GM12878 (cell line): ENCODE data around the gene PRM1. TPM values are rescaled to one million over a fixed set of nuclear protein-coding genes. Genes with fewer than 3 reads are reported as not detected.

ENCODE experiments used
- ASH2L ChIP-seq: fragments of 300-600, 200-600 bp; sonication (generic); IDR thresholded peaks from 2 replicates; pipeline ENCODE4 v1.6.1; 2017; ENCODE audit warnings: low read depth, mild to moderate bottlenecking, borderline replicate concordance
- BACH1 ChIP-seq: fragments of 450-650 bp; IDR thresholded peaks from 2 replicates; pipeline ENCODE4 v1.6.1; 2017; ENCODE audit warnings: mild to moderate bottlenecking, borderline replicate concordance
- BCL3 ChIP-seq: IDR thresholded peaks from 2 replicates; pipeline ENCODE4 v1.6.1; 2011; ENCODE audit warnings: borderline replicate concordance, low read depth, mild to moderate bottlenecking, moderate library complexity, low read length; ENCODE audit not compliant: insufficient read depth, poor library complexity, severe bottlenecking
- BRCA1 ChIP-seq: IDR thresholded peaks from 2 replicates; pipeline ENCODE4 v1.6.1; 2011; ENCODE audit warnings: low read depth, low read length, improper control_type of control experiment
- CEBPB ChIP-seq, 2 experiments: fragments of 150-350 bp in 1 of 2; IDR thresholded peaks; 2 replicates each; pipeline ENCODE4 v1.6.1; 2012 to 2014; ENCODE audit warnings: low read depth in 2 of 2, low read length in 2 of 2, borderline replicate concordance in 1 of 2, inconsistent platforms in 1 of 2
- CHD4 ChIP-seq: fragments of 200-600 bp; sonication (generic); IDR thresholded peaks from 2 replicates; pipeline ENCODE4 v1.6.1; 2016; ENCODE audit warnings: mild to moderate bottlenecking
- CREM ChIP-seq: IDR thresholded peaks from 2 replicates; pipeline ENCODE4 v1.6.1; 2014; ENCODE audit warnings: antibody characterized with exemption, low read depth
- CUX1 ChIP-seq: IDR thresholded peaks from 2 replicates; pipeline ENCODE4 v1.6.1; 2012; ENCODE audit warnings: improper control_type of control experiment, low read depth, low read length; ENCODE audit not compliant: insufficient replicate concordance
- FOXK2 ChIP-seq: fragments of 450-650 bp; IDR thresholded peaks from 2 replicates; pipeline ENCODE4 v1.6.1; 2017; ENCODE audit warnings: mild to moderate bottlenecking, moderate library complexity
- GABPA ChIP-seq: IDR thresholded peaks from 2 replicates; pipeline ENCODE4 v1.6.1; 2014; ENCODE audit warnings: antibody characterized with exemption, low read depth, mild to moderate bottlenecking, inconsistent platforms
- IKZF1 ChIP-seq: fragments of 450-650 bp; conservative IDR thresholded peaks from 2 replicates; pipeline ENCODE4 v1.6.1; 2017; ENCODE audit warnings: antibody characterized with exemption, mild to moderate bottlenecking
- MAX ChIP-seq: IDR thresholded peaks from 2 replicates; pipeline ENCODE4 v1.6.1; 2012; ENCODE audit warnings: low read depth, low read length, improper control_type of control experiment
- MTA2 ChIP-seq: fragments of 450-650 bp; IDR thresholded peaks from 2 replicates; pipeline ENCODE4 v1.6.1; 2016; ENCODE audit warnings: low read depth, mild to moderate bottlenecking, moderate library complexity
- NFYB ChIP-seq: IDR thresholded peaks from 2 replicates; pipeline ENCODE4 v1.6.1; 2011; ENCODE audit warnings: low read depth, mild to moderate bottlenecking, low read length, improper control_type of control experiment, moderate library complexity; ENCODE audit not compliant: insufficient read depth
- NR2F1 ChIP-seq: fragments of 450-650 bp; conservative IDR thresholded peaks from 2 replicates; pipeline ENCODE4 v1.6.1; 2017; ENCODE audit warnings: mild to moderate bottlenecking
- PAX8 ChIP-seq: fragments of 450-650 bp; IDR thresholded peaks from 2 replicates; pipeline ENCODE4 v1.6.1; 2017; ENCODE audit warnings: mild to moderate bottlenecking, moderate library complexity
- RELA ChIP-seq: fragments of 450-650 bp; IDR thresholded peaks from 2 replicates; pipeline ENCODE4 v1.8.0; 2014; ENCODE audit warnings: borderline replicate concordance; ENCODE audit not compliant: partially characterized antibody
- RFX5 ChIP-seq: IDR thresholded peaks from 2 replicates; pipeline ENCODE4 v1.6.1; 2011; ENCODE audit warnings: low read depth, low read length, improper control_type of control experiment
- RUNX3 ChIP-seq: IDR thresholded peaks from 2 replicates; pipeline ENCODE4 v1.6.1; 2012; ENCODE audit warnings: low read length, inconsistent platforms
- SIX5 ChIP-seq: IDR thresholded peaks from 2 replicates; pipeline ENCODE4 v1.6.1; 2011; ENCODE audit warnings: mild to moderate bottlenecking, low read depth, low read length, moderate library complexity; ENCODE audit not compliant: severe bottlenecking
- SMAD1 ChIP-seq: fragments of 450-650 bp; IDR thresholded peaks from 2 replicates; pipeline ENCODE4 v1.6.1; 2018; ENCODE audit warnings: mild to moderate bottlenecking, low read depth; ENCODE audit not compliant: partially characterized antibody
- SMAD5 ChIP-seq: IDR thresholded peaks from 2 replicates; pipeline ENCODE4 v1.6.1; 2016; ENCODE audit warnings: antibody characterized with exemption, low read depth
- TBL1XR1 ChIP-seq: IDR thresholded peaks from 2 replicates; pipeline ENCODE4 v1.6.1; 2012; ENCODE audit warnings: low read depth, low read length, improper control_type of control experiment
- polyA plus RNA-seq, 11 experiments: library from polyadenylated mRNA; depleted of rRNA in 4 of 11; unstranded in 6 of 11; stranded (reverse) in 5 of 11; fragments of >200 nt; fragmentation: Nextera tagmentation in 4 of 11; fragmentation: Illumina TruSeq in 1 of 11; extraction: Ambion mirVana in 4 of 11; extraction: Trizol in 1 of 11; gene quantifications; 1 replicate in 1 of 11; 2 replicates in 10 of 11; pipeline versions ENCODE4 v1.2.1 to v1.2.3, GENCODE V29; 2011 to 2016; ENCODE audit warnings: inconsistent platforms in 2 of 11, missing spikeins in 2 of 11, low read depth in 1 of 11
- total RNA-seq, 4 experiments: library from RNA; depleted of rRNA in 3 of 4; stranded (reverse); fragments of >200 nt in 3 of 4; fragmentation: Illumina TruSeq in 1 of 4; extraction: Trizol in 1 of 4; gene quantifications; 2 replicates each; pipeline versions ENCODE4 v1.2.1 to v1.2.3, GENCODE V29; 2013 to 2021

Gene PRM1
- total and polyA plus RNA-seq, 10 of the 15 experiments (the other 5 are each of a cell fraction or from before 2014, with no cell fraction given): 0.20 TPM; not detected in 9

- TF ChIP-seq MTA2 (peak; percentile 78), SMAD5 (no peak), SMAD1 (no peak), GABPA (peak; percentile 73; the same call in 1 of the 2 replicates), BACH1 (peak; percentile 31; the same call in 1 of the 2 replicates), TBL1XR1 (peak; percentile 95), BRCA1 (no peak), RFX5 (no peak), NR2F1 (peak; percentile 94), IKZF1 (peak; percentile 95), CREM (peak; percentile 78; the same call in 1 of the 2 replicates), NFYB (no peak), FOXK2 (no peak; the same call in 1 of the 2 replicates), MAX (no peak), CUX1 (peak; percentile 87), PAX8 (no peak), SIX5 (peak; percentile 16), ASH2L (peak; percentile 31; the same call in 1 of the 2 replicates), CEBPB (IDR thresholded peaks at IDR 0.05; ENCODE audit: borderline replicate concordance in 1 of 2, low read depth in 2 of 2, low read length in 2 of 2) (no peak; a peak in 2 of 4 replicates), BCL3 (peak; percentile 81), RELA (peak; percentile 45), RUNX3 (peak; percentile 92), CHD4 (no peak)
Measured at GRCh38 chr16:11328172-11329070, 47.3 kb upstream of the PRM1 start (continued).
